ENCODE results near the gene ATP13A1.

The ATP13A1 gene

GRCh38 chr19:19652482-19653295, 10.8 kb downstream of the ATP13A1 start:
- 99% methylated on average over 23 of the region's 24 CpGs for WGBS
- no peak overlapping the region for H2BK5ac ChIP-seq (ENCODE audit: low read depth, low read length, poor library complexity, severe bottlenecking)
- peaks cover 50% of the 10 kb centered on the region for H3K79me1 ChIP-seq (replicated peaks; ENCODE audit: low read length, poor library complexity, severe bottlenecking)
- no peak for DNase-seq
- H3K23ac ChIP-seq (ENCODE audit: low read length in 2 of 2), result no peak overlapping the region
- no peak overlapping the region for H3K18ac ChIP-seq (ENCODE audit: low read depth in 1 of 2, low read length in 2 of 2)
- H3K4me3 ChIP-seq (ENCODE audit: insufficient read depth in 1 of 2, low read depth in 1 of 2, low read length in 2 of 2), result no peak overlapping the region
- H3K4me2 ChIP-seq (ENCODE audit: low read length, poor library complexity, severe bottlenecking), result no peak overlapping the region
- H3K27ac ChIP-seq (ENCODE audit: low read length, poor library complexity, severe bottlenecking), result no peak overlapping the region
- H4K91ac ChIP-seq (ENCODE audit: low read length), result no peak overlapping the region
- no peak overlapping the region for H2AFZ ChIP-seq (ENCODE audit: low read depth, low read length)
- H3K4me1 ChIP-seq (ENCODE audit: control insufficient read depth, insufficient read depth, low read depth, low read length), result no peaks in the 10 kb centered on the region
- no peaks in the 10 kb centered on the region for H3K27me3 ChIP-seq (ENCODE audit: control insufficient read depth in 1 of 2, insufficient read depth in 1 of 2, low read length in 2 of 2)
- H2BK120ac ChIP-seq (ENCODE audit: low read depth, low read length), result no peak overlapping the region
- no peak overlapping the region for H3K9ac ChIP-seq (ENCODE audit: low read length)
- H2BK12ac ChIP-seq (ENCODE audit: low read length in 2 of 2), result no peak overlapping the region
- no peak overlapping the region for H3K4ac ChIP-seq (ENCODE audit: low read depth in 1 of 2, low read length in 2 of 2)
- H3K9me3 ChIP-seq (ENCODE audit: control insufficient read depth, low read length), result no peaks in the 10 kb centered on the region
- no peak overlapping the region for H4K8ac ChIP-seq (ENCODE audit: low read length)
- no peak overlapping the region for H3K14ac ChIP-seq (ENCODE audit: low read length in 2 of 2)
- no peak overlapping the region for H2AK5ac ChIP-seq (ENCODE audit: low read length, severe bottlenecking)
- H3K36me3 ChIP-seq (ENCODE audit: control insufficient read depth in 1 of 2, insufficient read depth in 2 of 2, low read depth in 1 of 2, low read length in 2 of 2), result peaks cover 88 to 95% of the 10 kb centered on the region in 2 experiments
- no peak overlapping the region for H2BK15ac ChIP-seq (ENCODE audit: low read depth, poor library complexity, severe bottlenecking)

GRCh38 chr19:19651076-19651475, 12.4 kb downstream of the ATP13A1 start:
- WGBS, result 98% methylated on average over 13 of the region's 13 CpGs
- no peak overlapping the region for H4K91ac ChIP-seq (ENCODE audit: low read length)
- no peak overlapping the region for H2AFZ ChIP-seq (ENCODE audit: low read depth, low read length)

GRCh38 chr19:19650331-19650730, 13.1 kb downstream of the ATP13A1 start:
- no peak for DNase-seq
- H3K18ac ChIP-seq (ENCODE audit: low read depth in 1 of 2, low read length in 2 of 2), result no peak overlapping the region
- H3K4ac ChIP-seq (ENCODE audit: low read depth in 1 of 2, low read length in 2 of 2), result no peak overlapping the region
- 97% methylated on average over 9 of the region's 9 CpGs for WGBS
- no peak overlapping the region for H2BK5ac ChIP-seq (ENCODE audit: low read depth, low read length, poor library complexity, severe bottlenecking)
- H2BK12ac ChIP-seq (ENCODE audit: low read length in 2 of 2), result no peak overlapping the region
- no peak overlapping the region for H4K91ac ChIP-seq (ENCODE audit: low read length)
- no peak overlapping the region for H3K9ac ChIP-seq (ENCODE audit: low read length)
- no peaks in the 10 kb centered on the region for H3K9me3 ChIP-seq (ENCODE audit: control insufficient read depth, low read length)
- no peak overlapping the region for H4K8ac ChIP-seq (ENCODE audit: low read length)
- H2BK120ac ChIP-seq (ENCODE audit: low read depth, low read length), result no peak overlapping the region
- no peak overlapping the region for H3K4me3 ChIP-seq (ENCODE audit: insufficient read depth in 1 of 2, low read depth in 1 of 2, low read length in 2 of 2)
- H3K4me1 ChIP-seq (ENCODE audit: control insufficient read depth, insufficient read depth, low read depth, low read length), result no peaks in the 10 kb centered on the region
- no peak overlapping the region for H3K4me2 ChIP-seq (ENCODE audit: low read length, poor library complexity, severe bottlenecking)
- peaks cover 32% of the 10 kb centered on the region for H3K79me1 ChIP-seq (replicated peaks; ENCODE audit: low read length, poor library complexity, severe bottlenecking)
- H3K27me3 ChIP-seq (ENCODE audit: control insufficient read depth in 1 of 2, insufficient read depth in 1 of 2, low read length in 2 of 2), result no peaks in the 10 kb centered on the region
- H3K36me3 ChIP-seq (ENCODE audit: control insufficient read depth in 1 of 2, insufficient read depth in 2 of 2, low read depth in 1 of 2, low read length in 2 of 2), result peaks cover 88 to 93% of the 10 kb centered on the region in 2 experiments
- H2AFZ ChIP-seq (ENCODE audit: low read depth, low read length), result no peak overlapping the region
- no peak overlapping the region for H3K14ac ChIP-seq (ENCODE audit: low read length in 2 of 2)
- H2AK5ac ChIP-seq (ENCODE audit: low read length, severe bottlenecking), result no peak overlapping the region
- H3K27ac ChIP-seq (ENCODE audit: low read length, poor library complexity, severe bottlenecking), result no peak overlapping the region
- no peak overlapping the region for H3K23ac ChIP-seq (ENCODE audit: low read length in 2 of 2)
- no peak overlapping the region for H2BK15ac ChIP-seq (ENCODE audit: low read depth, poor library complexity, severe bottlenecking)

More at GRCh38 chr19:19651076-19651475, 12.4 kb downstream of the ATP13A1 start:
- no peaks in the 10 kb centered on the region for H3K9me3 ChIP-seq (ENCODE audit: control insufficient read depth, low read length)
- H3K79me1 ChIP-seq (replicated peaks; ENCODE audit: low read length, poor library complexity, severe bottlenecking), result peaks cover 37% of the 10 kb centered on the region
- H3K23ac ChIP-seq (ENCODE audit: low read length in 2 of 2), result no peak overlapping the region
- H2BK15ac ChIP-seq (ENCODE audit: low read depth, poor library complexity, severe bottlenecking), result no peak overlapping the region
- peaks cover 88 to 93% of the 10 kb centered on the region in 2 experiments for H3K36me3 ChIP-seq (ENCODE audit: control insufficient read depth in 1 of 2, insufficient read depth in 2 of 2, low read depth in 1 of 2, low read length in 2 of 2)
- H3K18ac ChIP-seq (ENCODE audit: low read depth in 1 of 2, low read length in 2 of 2), result no peak overlapping the region
- no peak for DNase-seq
- no peak overlapping the region for H3K27ac ChIP-seq (ENCODE audit: low read length, poor library complexity, severe bottlenecking)
- no peak overlapping the region for H3K4ac ChIP-seq (ENCODE audit: low read depth in 1 of 2, low read length in 2 of 2)
- H3K4me2 ChIP-seq (ENCODE audit: low read length, poor library complexity, severe bottlenecking), result no peak overlapping the region
- H2AK5ac ChIP-seq (ENCODE audit: low read length, severe bottlenecking), result no peak overlapping the region
- H4K8ac ChIP-seq (ENCODE audit: low read length), result no peak overlapping the region
- H2BK12ac ChIP-seq (ENCODE audit: low read length in 2 of 2), result no peak overlapping the region
- no peak overlapping the region for H2BK5ac ChIP-seq (ENCODE audit: low read depth, low read length, poor library complexity, severe bottlenecking)
- H2BK120ac ChIP-seq (ENCODE audit: low read depth, low read length), result no peak overlapping the region
- H3K4me3 ChIP-seq (ENCODE audit: insufficient read depth in 1 of 2, low read depth in 1 of 2, low read length in 2 of 2), result no peak overlapping the region
- no peaks in the 10 kb centered on the region for H3K27me3 ChIP-seq (ENCODE audit: control insufficient read depth in 1 of 2, insufficient read depth in 1 of 2, low read length in 2 of 2)
- no peak overlapping the region for H3K9ac ChIP-seq (ENCODE audit: low read length)
- no peak overlapping the region for H3K14ac ChIP-seq (ENCODE audit: low read length in 2 of 2)
- no peaks in the 10 kb centered on the region for H3K4me1 ChIP-seq (ENCODE audit: control insufficient read depth, insufficient read depth, low read depth, low read length)

- no peaks in the 10 kb centered on the region for H3K4me1 ChIP-seq (ENCODE audit: control insufficient read depth, insufficient read depth, low read depth, low read length)
- peaks cover 27% of the 10 kb centered on the region for H3K79me1 ChIP-seq (replicated peaks; ENCODE audit: low read length, poor library complexity, severe bottlenecking)
- 98% methylated on average over 22 of the region's 22 CpGs for WGBS
- no peak overlapping the region for H2AFZ ChIP-seq (ENCODE audit: low read depth, low read length)
- peaks cover 86 to 93% of the 10 kb centered on the region in 2 experiments for H3K36me3 ChIP-seq (ENCODE audit: control insufficient read depth in 1 of 2, insufficient read depth in 2 of 2, low read depth in 1 of 2, low read length in 2 of 2)
- no peak overlapping the region for H3K23ac ChIP-seq (ENCODE audit: low read length in 2 of 2)
- H3K9ac ChIP-seq (ENCODE audit: low read length), result no peak overlapping the region
- H3K27me3 ChIP-seq (ENCODE audit: control insufficient read depth in 1 of 2, insufficient read depth in 1 of 2, low read length in 2 of 2), result no peaks in the 10 kb centered on the region
- H3K9me3 ChIP-seq (ENCODE audit: control insufficient read depth, low read length), result no peaks in the 10 kb centered on the region
- H2BK15ac ChIP-seq (ENCODE audit: low read depth, poor library complexity, severe bottlenecking), result no peak overlapping the region
- H2BK120ac ChIP-seq (ENCODE audit: low read depth, low read length), result no peak overlapping the region
- H3K4ac ChIP-seq (ENCODE audit: low read depth in 1 of 2, low read length in 2 of 2), result no peak overlapping the region
- no peak overlapping the region for H4K8ac ChIP-seq (ENCODE audit: low read length)
- H2AK5ac ChIP-seq (ENCODE audit: low read length, severe bottlenecking), result no peak overlapping the region
- H3K4me2 ChIP-seq (ENCODE audit: low read length, poor library complexity, severe bottlenecking), result no peak overlapping the region
- no peak overlapping the region for H3K14ac ChIP-seq (ENCODE audit: low read length in 2 of 2)
- no peak overlapping the region for H2BK5ac ChIP-seq (ENCODE audit: low read depth, low read length, poor library complexity, severe bottlenecking)
- H3K27ac ChIP-seq (ENCODE audit: low read length, poor library complexity, severe bottlenecking), result no peak overlapping the region
- DNase-seq, result no peak
- H3K18ac ChIP-seq (ENCODE audit: low read depth in 1 of 2, low read length in 2 of 2), result no peak overlapping the region
- no peak overlapping the region for H2BK12ac ChIP-seq (ENCODE audit: low read length in 2 of 2)
- no peak overlapping the region for H3K4me3 ChIP-seq (ENCODE audit: insufficient read depth in 1 of 2, low read depth in 1 of 2, low read length in 2 of 2)
- no peak overlapping the region for H4K91ac ChIP-seq (ENCODE audit: low read length)
These were observed 13.9 kb downstream of the ATP13A1 start for GRCh38 chr19:19649580-19649995.

All from mesenchymal stem cell (in vitro differentiated cells and primary cell).